Measurements from ENCODE around the gene ATCAY. TPM values are rescaled to one million over a fixed set of nuclear protein-coding genes. Genes with fewer than 3 reads are reported as not detected.

Gene ATCAY
- total RNA-seq, 2 experiments from 2014 or later: not detected

DNA sequence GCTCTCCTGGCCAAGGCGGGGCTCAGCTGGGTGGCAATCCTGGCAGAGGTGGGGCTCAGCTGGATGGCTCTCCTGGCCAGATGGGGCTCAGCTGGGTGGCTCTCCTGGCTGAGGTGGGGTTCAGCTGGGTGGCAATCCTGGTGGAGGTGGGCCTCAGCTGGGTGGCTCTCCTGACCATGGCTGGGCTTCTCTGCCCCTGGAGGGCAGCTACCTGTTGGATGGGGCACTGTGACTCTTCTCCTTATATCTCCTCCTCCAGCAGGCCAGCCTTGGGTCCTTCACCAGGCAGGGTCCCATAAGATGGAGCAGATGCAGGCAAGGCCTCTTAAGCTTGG lies 28.3 kb upstream of the ATCAY start:
- no peak for ATAC-seq (ENCODE audit: poor library complexity)
- Histone ChIP-seq H3K27me3 (ENCODE audit: control insufficient read depth in 1 of 2, insufficient read depth in 2 of 2, low read length in 2 of 2) (no peaks in the 10 kb centered on the region), H3K4me1 (ENCODE audit: insufficient read depth, low read length) (peaks cover 4% of the 10 kb centered on the region), H3K4me3 (ENCODE audit: low read length) (no peak overlapping the region), H3K9me3 (ENCODE audit: control insufficient read depth in 1 of 2, insufficient read depth in 1 of 2, low read length in 2 of 2) (peaks cover 7 to 13% of the 10 kb centered on the region in 2 experiments), H3K36me3 (ENCODE audit: insufficient read depth, low read length) (no peaks in the 10 kb centered on the region), H3K27ac (ENCODE audit: low read depth in 1 of 2, low read length in 2 of 2) (no peak overlapping the region)
- intact Hi-C loops (cut with DNase I, micrococcal nuclease): loop anchor here in 1 of 2 experiments (1.0 kb wide), 1 partner anchor 352 kb away; no protein-coding TSS in a partner anchor
- no peaks in the 10 kb centered on the region for H3K4me1 Mint-ChIP-seq (ENCODE audit: low read depth)
- no peak for DNase-seq
- H3K9me3 Mint-ChIP-seq: no peaks in the 10 kb centered on the region
- no peak overlapping the region for H3K27ac Mint-ChIP-seq
- no peak overlapping the region for H3K4me3 Mint-ChIP-seq
- no peaks in the 10 kb centered on the region for H3K27me3 Mint-ChIP-seq
- ChIA-PET CTCF (no interaction called here), POLR2A (no interaction called here)
- no peaks in the 10 kb centered on the region for H3K36me3 Mint-ChIP-seq (ENCODE audit: low read depth)
- TF ChIP-seq, protein P1, sequence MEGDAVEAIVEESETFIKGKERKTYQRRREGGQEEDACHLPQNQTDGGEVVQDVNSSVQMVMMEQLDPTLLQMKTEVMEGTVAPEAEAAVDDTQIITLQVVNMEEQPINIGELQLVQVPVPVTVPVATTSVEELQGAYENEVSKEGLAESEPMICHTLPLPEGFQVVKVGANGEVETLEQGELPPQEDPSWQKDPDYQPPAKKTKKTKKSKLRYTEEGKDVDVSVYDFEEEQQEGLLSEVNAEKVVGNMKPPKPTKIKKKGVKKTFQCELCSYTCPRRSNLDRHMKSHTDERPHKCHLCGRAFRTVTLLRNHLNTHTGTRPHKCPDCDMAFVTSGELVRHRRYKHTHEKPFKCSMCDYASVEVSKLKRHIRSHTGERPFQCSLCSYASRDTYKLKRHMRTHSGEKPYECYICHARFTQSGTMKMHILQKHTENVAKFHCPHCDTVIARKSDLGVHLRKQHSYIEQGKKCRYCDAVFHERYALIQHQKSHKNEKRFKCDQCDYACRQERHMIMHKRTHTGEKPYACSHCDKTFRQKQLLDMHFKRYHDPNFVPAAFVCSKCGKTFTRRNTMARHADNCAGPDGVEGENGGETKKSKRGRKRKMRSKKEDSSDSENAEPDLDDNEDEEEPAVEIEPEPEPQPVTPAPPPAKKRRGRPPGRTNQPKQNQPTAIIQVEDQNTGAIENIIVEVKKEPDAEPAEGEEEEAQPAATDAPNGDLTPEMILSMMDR (IDR thresholded peaks at IDR 0.05): no peak

DNA sequence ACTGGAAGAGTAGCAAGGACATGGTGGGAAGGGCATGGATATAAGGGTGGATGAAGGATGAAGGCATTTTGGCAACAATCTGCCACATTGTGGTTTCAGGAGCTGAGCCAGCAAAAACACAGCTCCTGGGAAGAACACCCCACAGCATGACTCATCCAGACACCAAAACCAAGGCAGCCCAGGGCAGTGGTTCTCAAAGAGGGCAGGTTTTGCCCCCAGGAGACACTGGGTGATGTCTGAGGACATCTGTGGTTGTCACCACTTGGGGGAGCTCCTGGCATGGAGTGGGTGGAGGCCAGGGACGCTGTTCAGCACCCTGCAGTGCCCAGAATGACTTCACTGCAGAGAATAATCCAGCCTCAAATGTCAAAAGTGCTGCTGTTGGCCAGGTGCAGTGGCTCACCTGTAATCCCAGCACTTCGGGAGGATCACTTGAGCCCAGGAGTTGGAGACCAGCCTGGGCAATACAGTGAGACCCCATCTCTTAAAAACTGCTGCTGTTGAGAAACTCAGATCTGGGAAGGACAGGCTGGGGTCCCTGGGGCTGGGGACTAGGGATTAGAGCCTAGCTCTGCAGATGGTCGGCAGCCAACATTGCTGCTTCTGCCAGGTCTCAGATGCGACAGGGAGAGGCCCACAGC lies 27.8 kb upstream of the ATCAY start:
- intact Hi-C loops (cut with DNase I, micrococcal nuclease): loop anchor here in 1 of 2 experiments (1.0 kb wide), 1 partner anchor 352 kb away; no protein-coding TSS in a partner anchor
- DNase-seq: peak in 13 of 14 experiments; percentile 8 to 57 (median 27)
- H3K4me1 Mint-ChIP-seq (ENCODE audit: low read depth): no peaks in the 10 kb centered on the region
- H3K27ac ChIP-seq (ENCODE audit: low read depth in 1 of 2, low read length in 2 of 2): no peak overlapping the region
- ChIA-PET POLR2A (no interaction called here), CTCF (no interaction called here)
- no peak for ATAC-seq (ENCODE audit: poor library complexity)
- H3K36me3 ChIP-seq (ENCODE audit: insufficient read depth, low read length): no peaks in the 10 kb centered on the region
- no peaks in the 10 kb centered on the region for H3K27me3 Mint-ChIP-seq
- H3K9me3 Mint-ChIP-seq: no peaks in the 10 kb centered on the region
- H3K4me3 ChIP-seq (ENCODE audit: low read length): no peak overlapping the region
- H3K27ac Mint-ChIP-seq: no peak overlapping the region
- H3K4me3 Mint-ChIP-seq: no peak overlapping the region
- TF ChIP-seq, protein P1 (IDR thresholded peaks at IDR 0.05): no peak
- H3K36me3 Mint-ChIP-seq (ENCODE audit: low read depth): no peaks in the 10 kb centered on the region
- peaks cover 7 to 13% of the 10 kb centered on the region in 2 experiments for H3K9me3 ChIP-seq (ENCODE audit: control insufficient read depth in 1 of 2, insufficient read depth in 1 of 2, low read length in 2 of 2)
- no peaks in the 10 kb centered on the region for H3K27me3 ChIP-seq (ENCODE audit: control insufficient read depth in 1 of 2, insufficient read depth in 2 of 2, low read length in 2 of 2)
- peaks cover 4% of the 10 kb centered on the region for H3K4me1 ChIP-seq (ENCODE audit: insufficient read depth, low read length)

DNA sequence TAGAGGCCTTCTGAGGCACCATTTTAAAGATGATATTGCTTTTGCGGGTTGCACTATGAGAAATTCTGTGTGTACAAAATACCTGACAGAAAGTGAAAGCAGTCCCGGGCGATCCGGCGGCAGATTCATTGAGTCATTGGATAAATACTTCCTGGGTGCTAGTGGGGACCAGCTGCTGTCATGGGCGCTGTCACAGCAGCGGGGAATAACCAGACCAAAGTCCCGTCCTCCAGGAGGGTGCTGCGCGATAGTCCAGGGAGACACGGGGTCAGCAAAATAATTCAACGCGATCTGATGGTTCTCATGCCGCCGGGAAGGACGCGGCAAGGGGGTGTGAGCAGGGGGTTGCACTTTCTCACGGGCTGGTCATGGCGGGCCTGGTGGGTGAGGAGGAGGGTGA lies 25.2 kb upstream of the ATCAY start:
- POLR2A ChIA-PET: no interaction called here
- CTCF ChIA-PET: no interaction called here

More for the DNA sequence above, 25.2 kb upstream of the ATCAY start:
- no peaks in the 10 kb centered on the region for H3K4me1 Mint-ChIP-seq (ENCODE audit: low read depth)
- TF ChIP-seq, protein P1 (IDR thresholded peaks at IDR 0.05): no peak
- H3K27ac Mint-ChIP-seq: no peak overlapping the region
- Histone ChIP-seq H3K27ac (ENCODE audit: low read depth in 1 of 2, low read length in 2 of 2) (no peak overlapping the region), H3K4me1 (ENCODE audit: insufficient read depth, low read length) (no peaks in the 10 kb centered on the region), H3K27me3 (ENCODE audit: control insufficient read depth in 1 of 2, insufficient read depth in 2 of 2, low read length in 2 of 2) (no peaks in the 10 kb centered on the region), H3K4me3 (ENCODE audit: low read length) (no peak overlapping the region), H3K36me3 (ENCODE audit: insufficient read depth, low read length) (no peaks in the 10 kb centered on the region), H3K9me3 (ENCODE audit: control insufficient read depth in 1 of 2, insufficient read depth in 1 of 2, low read length in 2 of 2) (peaks cover 7 to 13% of the 10 kb centered on the region in 2 experiments)
- no peak for ATAC-seq (ENCODE audit: poor library complexity)
- no peaks in the 10 kb centered on the region for H3K27me3 Mint-ChIP-seq
- no peak for DNase-seq
- no peaks in the 10 kb centered on the region for H3K9me3 Mint-ChIP-seq
- H3K4me3 Mint-ChIP-seq: no peak overlapping the region
- intact Hi-C loops (cut with DNase I, micrococcal nuclease): no loop called here
- H3K36me3 Mint-ChIP-seq (ENCODE audit: low read depth): no peaks in the 10 kb centered on the region
